AG09309 (cell line): ENCODE results near the gene AP3M1.

Source experiments
- DNase-seq: peaks from one replicate; pipeline ENCODE4 v3.0.0-alpha.2; 2010; ENCODE audit warnings: low read depth
- H3K4me3 ChIP-seq: 2 replicates; pipeline ENCODE4 v1.5.1; 2011; ENCODE audit warnings: mild to moderate bottlenecking, low read depth, low read length, moderate library complexity; ENCODE audit not compliant: control insufficient read depth
- TF ChIP-seq, protein P1 (sequence below): IDR thresholded peaks from 2 replicates; pipeline ENCODE4 v1.5.1; 2011; ENCODE audit warnings: mild to moderate bottlenecking, low read depth, low read length, inconsistent platforms; ENCODE audit not compliant: insufficient read depth, control insufficient read depth; ENCODE audit errors: missing control alignments

Gene AP3M1

DNA sequence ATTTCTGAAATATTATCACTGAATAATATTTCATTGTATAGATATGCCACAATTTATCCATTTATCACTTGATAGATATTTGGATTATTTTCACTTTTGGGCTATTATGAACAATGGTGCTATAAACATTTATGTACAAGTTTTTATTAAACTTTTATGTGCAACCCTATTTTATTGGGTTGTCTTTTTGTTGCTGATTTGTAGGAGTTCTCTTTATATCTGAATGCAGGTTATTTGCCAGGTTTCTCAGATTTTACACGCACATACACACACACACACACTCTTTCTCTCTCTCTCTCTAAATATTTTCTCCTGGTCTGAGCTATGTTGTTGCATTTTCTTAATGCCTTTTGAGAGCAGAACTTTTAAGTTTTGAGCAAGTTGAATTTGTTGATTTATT is 36.6 kb upstream of the AP3M1 start:
- no peak for DNase-seq
- no peak overlapping the region for H3K4me3 ChIP-seq
- TF ChIP-seq, protein P1, sequence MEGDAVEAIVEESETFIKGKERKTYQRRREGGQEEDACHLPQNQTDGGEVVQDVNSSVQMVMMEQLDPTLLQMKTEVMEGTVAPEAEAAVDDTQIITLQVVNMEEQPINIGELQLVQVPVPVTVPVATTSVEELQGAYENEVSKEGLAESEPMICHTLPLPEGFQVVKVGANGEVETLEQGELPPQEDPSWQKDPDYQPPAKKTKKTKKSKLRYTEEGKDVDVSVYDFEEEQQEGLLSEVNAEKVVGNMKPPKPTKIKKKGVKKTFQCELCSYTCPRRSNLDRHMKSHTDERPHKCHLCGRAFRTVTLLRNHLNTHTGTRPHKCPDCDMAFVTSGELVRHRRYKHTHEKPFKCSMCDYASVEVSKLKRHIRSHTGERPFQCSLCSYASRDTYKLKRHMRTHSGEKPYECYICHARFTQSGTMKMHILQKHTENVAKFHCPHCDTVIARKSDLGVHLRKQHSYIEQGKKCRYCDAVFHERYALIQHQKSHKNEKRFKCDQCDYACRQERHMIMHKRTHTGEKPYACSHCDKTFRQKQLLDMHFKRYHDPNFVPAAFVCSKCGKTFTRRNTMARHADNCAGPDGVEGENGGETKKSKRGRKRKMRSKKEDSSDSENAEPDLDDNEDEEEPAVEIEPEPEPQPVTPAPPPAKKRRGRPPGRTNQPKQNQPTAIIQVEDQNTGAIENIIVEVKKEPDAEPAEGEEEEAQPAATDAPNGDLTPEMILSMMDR = no peak

DNA sequence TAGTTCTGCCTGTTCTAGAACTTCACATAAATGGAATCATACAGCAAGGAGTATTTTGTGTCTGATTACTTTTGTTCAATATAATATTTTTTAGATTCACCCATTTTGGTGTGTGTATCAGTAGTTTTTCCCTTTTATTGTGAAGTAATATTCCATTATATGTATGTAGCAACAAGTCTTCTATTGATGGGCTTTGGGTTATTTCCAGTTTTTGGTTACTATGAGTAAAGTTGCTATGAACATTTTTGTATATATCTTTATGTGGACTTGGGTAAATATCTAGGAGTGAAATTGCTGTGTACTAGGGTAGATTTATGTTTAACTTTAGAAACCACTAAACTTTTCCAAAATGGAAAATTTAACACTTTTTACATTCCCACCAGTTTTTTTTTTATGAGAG is 36.0 kb upstream of the AP3M1 start:
- TF ChIP-seq, protein P1 = no peak
- H3K4me3 ChIP-seq = no peak overlapping the region
- no peak for DNase-seq

DNA sequence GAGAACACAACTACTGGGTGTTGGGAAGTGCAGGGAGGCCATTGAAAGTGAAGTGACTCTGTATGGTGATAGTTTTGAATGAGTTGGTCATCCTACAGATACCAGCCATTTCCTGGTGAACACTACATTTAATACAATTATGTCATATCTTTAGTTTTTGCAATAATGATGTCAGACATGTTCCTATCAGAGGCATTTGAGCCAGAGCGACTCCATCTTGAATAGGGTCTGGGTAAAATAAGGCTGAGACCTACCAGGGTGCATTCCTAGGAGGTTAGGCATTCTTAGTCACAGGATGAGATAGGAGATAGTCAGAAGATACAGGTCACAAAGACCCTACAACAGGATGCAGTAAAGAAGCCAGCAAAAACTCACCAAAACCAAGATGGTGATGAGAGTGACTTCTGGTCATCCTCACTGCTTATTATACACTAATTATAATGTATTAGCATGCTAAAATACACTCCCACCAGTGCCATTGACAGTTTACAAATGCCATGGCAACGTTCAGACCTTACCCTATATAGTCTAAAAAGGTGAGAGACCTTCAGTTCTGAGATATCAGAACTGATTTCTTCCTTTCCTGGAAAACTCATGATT is 28.6 kb upstream of the AP3M1 start:
- no peak for DNase-seq
- H3K4me3 ChIP-seq = no peak overlapping the region
- TF ChIP-seq, protein P1 = no peak

DNA sequence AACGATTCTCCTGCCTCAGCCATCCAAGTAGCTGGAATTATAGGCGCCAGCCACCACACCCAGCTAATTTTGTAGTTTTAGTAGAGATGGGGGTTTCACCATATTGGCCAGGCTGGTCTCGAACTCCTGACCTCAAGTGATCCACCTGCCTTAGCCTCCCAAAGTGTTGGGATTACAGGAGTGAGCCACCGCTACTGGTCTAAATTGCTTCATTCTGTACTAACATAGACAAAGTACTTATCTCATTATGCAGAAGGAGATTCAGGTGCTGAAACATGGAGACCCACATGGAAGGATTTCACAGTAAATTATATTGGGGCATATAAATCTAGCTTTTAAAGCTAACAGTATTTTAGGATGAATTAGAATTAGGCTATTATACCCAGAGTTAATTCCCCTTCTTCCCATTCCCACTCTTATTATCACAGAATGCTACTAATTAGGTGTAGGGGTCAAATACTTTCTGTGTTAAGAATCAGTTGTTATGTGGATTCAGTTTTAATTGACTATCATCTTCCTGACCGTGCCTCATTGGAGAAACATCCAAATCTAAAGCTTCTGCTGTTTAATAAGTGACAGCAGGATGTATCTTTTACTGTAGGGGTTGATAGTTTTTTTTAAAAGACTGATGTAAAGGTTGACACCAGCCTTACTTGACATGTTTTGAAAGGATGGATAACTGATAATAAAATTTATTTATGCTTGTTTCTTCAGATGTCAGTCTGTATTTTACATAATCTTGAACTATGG is 27.6 kb upstream of the AP3M1 start:
- no peak for DNase-seq
- TF ChIP-seq, protein P1 = no peak
- H3K4me3 ChIP-seq = no peak overlapping the region

DNA sequence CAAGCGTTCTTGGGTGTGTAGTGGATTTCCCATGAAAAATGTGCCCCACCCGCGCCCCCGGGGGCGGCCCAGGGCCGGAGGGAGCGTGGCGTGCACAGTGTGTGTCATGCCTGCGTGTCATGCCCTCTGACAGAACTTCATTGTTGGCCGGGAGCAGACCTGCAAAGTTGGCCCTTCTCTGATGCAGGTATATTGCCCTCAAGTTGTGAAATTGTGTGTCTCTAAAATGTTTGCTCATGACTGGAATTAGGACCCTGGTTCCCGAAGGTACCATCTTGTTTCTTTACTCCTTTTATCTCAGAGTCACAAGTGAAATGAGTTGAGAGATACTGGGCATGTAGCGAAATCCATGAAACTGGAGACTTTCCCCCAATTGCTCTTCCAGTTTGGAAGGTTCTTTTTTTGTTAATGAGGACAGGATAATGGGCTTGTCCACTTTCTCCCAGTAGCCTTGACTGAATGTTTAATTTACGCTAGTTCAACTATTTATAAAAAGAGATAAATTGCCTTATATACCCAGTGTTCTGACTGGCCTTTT is 26.6 kb upstream of the AP3M1 start:
- DNase-seq = no peak
- H3K4me3 ChIP-seq = peak overlapping the region; percentile 96
- TF ChIP-seq, protein P1 = no peak

DNA sequence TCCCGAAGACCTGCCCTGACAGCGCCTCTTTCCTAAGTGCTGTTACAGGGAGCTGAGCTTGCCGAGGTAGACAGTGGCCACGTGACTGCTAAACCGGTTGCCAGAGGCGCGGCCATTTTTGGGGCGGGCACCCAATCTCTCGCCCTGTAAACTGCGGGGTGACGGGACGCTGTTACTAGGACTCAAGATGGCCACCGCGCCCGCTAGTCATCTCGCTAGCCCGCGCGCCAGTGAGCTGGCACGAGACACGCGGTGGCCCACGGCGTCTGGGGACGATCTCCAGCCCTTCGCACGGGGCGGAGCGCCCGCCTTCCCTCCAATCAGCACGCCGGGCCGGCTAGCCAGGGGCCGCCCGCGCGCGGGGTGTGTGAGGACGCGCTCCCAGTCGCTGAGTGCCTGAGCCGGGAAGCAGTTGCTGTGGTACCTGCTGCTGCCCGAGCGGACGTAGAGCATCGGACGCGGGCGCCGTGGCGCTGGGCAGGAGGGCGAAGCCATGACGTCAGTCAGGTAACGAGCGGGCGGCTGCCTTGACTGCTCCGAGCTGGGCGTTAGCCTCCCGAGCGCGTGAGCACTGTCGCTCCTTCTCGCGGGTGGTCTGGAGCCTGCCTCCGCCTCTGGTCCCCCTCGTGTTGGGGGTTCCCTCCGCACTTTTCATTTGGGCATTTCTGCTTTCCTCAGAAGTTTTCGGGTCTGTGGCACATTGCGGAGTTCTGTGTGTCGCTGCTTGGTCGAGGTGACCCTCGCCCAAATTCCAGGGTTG is 25.9 kb upstream of the AP3M1 start:
- TF ChIP-seq, protein P1 = no peak
- peak; percentile 72 for DNase-seq
- H3K4me3 ChIP-seq = peak overlapping the region; percentile 96
